ENCODE results near the gene DONSON.

The DONSON gene

GRCh38 chr21:33541756-33542639, 46.5 kb downstream of the DONSON start, which contains the start of gene GART:
Gene GART (minus strand): TSS chr21:33542117. CDS start chr21:33539315, 2,802 bp downstream.
- Histone ChIP-seq H3K27me3 (replicated peaks in 2 of 5; ENCODE audit: control insufficient read depth in 4 of 5, insufficient read depth in 5 of 5, low read length in 4 of 5) (no peaks in the 10 kb centered on the region), H3K4me1 (ENCODE audit: control extremely low read depth in 1 of 4, control insufficient read depth in 4 of 4, insufficient read depth in 4 of 4, low read length in 3 of 4) (peaks cover 19 to 40% (median 28%) of the 10 kb centered on the region in 4 experiments), H3K4me3 (ENCODE audit: control insufficient read depth in 1 of 7, extremely low read depth in 1 of 7, insufficient read depth in 4 of 7, low read depth in 2 of 7, low read length in 6 of 7) (peak within 1 kb of the TSS; percentile 93 to 100 (median 97)), H3K27ac (ENCODE audit: insufficient read depth in 1 of 2, low read depth in 1 of 2, low read length in 2 of 2, poor library complexity in 1 of 2, severe bottlenecking in 2 of 2) (peak within 1 kb of the TSS; percentile 100), H3K9me3 (ENCODE audit: control extremely low read depth in 1 of 5, control insufficient read depth in 4 of 5, insufficient read depth in 2 of 5, low read depth in 1 of 5, low read length in 4 of 5) (no peaks in the 10 kb centered on the region), H3K36me3 (ENCODE audit: control insufficient read depth in 4 of 4, insufficient read depth in 4 of 4, low read length in 3 of 4) (peaks cover 4 to 30% (median 15%) of the 10 kb centered on the region in 4 experiments)
- CTCF ChIA-PET = no interaction called here
- peak; percentile 77 to 87 (median 83) for DNase-seq
- 0% methylated on average over 37 of the region's 56 CpGs for whole genome bisulfite sequencing (ENCODE audit: insufficient coverage)
- POLR2A ChIA-PET = interaction anchor here (0.5 to 0.6 kb wide), 3 partner anchors 9 to 118 kb away, joined by 3 read pairs; no protein-coding TSS in a partner anchor

DNA sequence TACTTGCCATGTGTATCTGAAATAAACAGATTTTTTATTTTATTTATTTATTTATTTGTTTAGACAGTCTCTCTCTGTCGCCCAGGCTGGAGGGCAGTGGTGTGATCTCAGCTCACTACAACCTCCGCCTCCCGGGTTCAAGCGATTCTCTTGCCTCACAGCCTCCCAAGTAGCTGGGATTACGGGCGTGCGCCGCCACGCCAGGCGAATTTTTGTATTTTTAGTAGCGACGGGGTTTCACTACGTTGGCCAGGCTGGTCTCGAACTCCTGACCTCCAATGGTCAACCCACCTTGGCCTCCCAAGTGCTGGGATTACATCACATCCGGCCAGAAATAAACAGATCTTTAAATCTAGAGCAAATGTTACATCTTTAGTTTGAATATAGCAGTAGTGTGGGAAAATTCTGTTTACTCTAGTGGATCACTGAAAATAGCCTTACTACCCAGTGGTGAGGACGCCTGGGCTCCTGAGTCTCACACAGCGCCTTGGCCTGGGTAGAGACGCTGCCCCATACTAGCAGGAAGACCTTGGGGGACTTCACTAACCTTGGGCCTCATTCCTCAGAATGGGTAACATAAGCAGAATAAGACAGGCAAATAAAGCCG, 47.3 kb downstream of the DONSON start:
- H3K27me3 ChIP-seq (replicated peaks in 2 of 5; ENCODE audit: control insufficient read depth in 4 of 5, insufficient read depth in 5 of 5, low read length in 4 of 5) = no peaks in the 10 kb centered on the region
- peak overlapping the region; percentile 100 for H3K27ac ChIP-seq (ENCODE audit: insufficient read depth in 1 of 2, low read depth in 1 of 2, low read length in 2 of 2, poor library complexity in 1 of 2, severe bottlenecking in 2 of 2)
- no peaks in the 10 kb centered on the region for H3K9me3 ChIP-seq (ENCODE audit: control extremely low read depth in 1 of 5, control insufficient read depth in 4 of 5, insufficient read depth in 2 of 5, low read depth in 1 of 5, low read length in 4 of 5)
- DNase-seq = no peak
- peaks cover 7 to 34% (median 17%) of the 10 kb centered on the region in 4 experiments for H3K36me3 ChIP-seq (ENCODE audit: control insufficient read depth in 4 of 4, insufficient read depth in 4 of 4, low read length in 3 of 4)
- POLR2A ChIA-PET = no interaction called here
- 84% methylated on average over 14 of the region's 19 CpGs for WGBS (ENCODE audit: insufficient coverage)
- CTCF ChIA-PET = interaction anchor here (1.0 kb wide), 1 partner anchor 65 kb away, joined by 3 read pairs; no protein-coding TSS in a partner anchor
- H3K4me1 ChIP-seq (ENCODE audit: control extremely low read depth in 1 of 4, control insufficient read depth in 4 of 4, insufficient read depth in 4 of 4, low read length in 3 of 4) = peaks cover 19 to 40% (median 28%) of the 10 kb centered on the region in 4 experiments
- peak overlapping the region; percentile 3 to 99 (median 95) for H3K4me3 ChIP-seq (ENCODE audit: control insufficient read depth in 1 of 7, extremely low read depth in 1 of 7, insufficient read depth in 4 of 7, low read depth in 2 of 7, low read length in 6 of 7)

DNA sequence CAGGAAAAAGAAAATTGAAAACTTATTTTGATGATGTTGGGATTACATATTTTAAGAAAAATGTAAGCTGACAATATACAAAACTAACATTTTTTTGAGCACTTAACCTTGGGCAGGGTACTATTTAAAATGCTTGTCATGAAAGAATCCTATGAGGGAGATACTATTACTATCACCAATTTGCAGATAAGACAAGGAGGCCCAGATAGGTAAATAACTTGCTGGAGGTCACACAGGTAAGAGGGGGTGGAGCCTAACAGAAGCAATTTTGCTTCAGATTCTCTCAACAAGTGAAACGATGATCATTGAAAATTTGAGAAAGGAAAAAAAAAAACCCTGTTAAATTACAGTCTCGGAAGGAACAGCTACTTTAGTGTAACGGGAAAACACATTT, 47.8 kb downstream of the DONSON start:
- Histone ChIP-seq H3K9me3 (ENCODE audit: control extremely low read depth in 1 of 5, control insufficient read depth in 4 of 5, insufficient read depth in 2 of 5, low read depth in 1 of 5, low read length in 4 of 5) (no peaks in the 10 kb centered on the region), H3K27me3 (replicated peaks in 2 of 5; ENCODE audit: control insufficient read depth in 4 of 5, insufficient read depth in 5 of 5, low read length in 4 of 5) (no peaks in the 10 kb centered on the region), H3K4me3 (ENCODE audit: control insufficient read depth in 1 of 7, extremely low read depth in 1 of 7, insufficient read depth in 4 of 7, low read depth in 2 of 7, low read length in 6 of 7) (peak overlapping the region in 4 of 7 experiments; percentile 93 to 99 (median 97)), H3K36me3 (ENCODE audit: control insufficient read depth in 4 of 4, insufficient read depth in 4 of 4, low read length in 3 of 4) (peaks cover 7 to 37% (median 21%) of the 10 kb centered on the region in 4 experiments), H3K27ac (ENCODE audit: insufficient read depth in 1 of 2, low read depth in 1 of 2, low read length in 2 of 2, poor library complexity in 1 of 2, severe bottlenecking in 2 of 2) (peak overlapping the region in 1 of 2 experiments; percentile 100), H3K4me1 (ENCODE audit: control extremely low read depth in 1 of 4, control insufficient read depth in 4 of 4, insufficient read depth in 4 of 4, low read length in 3 of 4) (peaks cover 19 to 36% (median 26%) of the 10 kb centered on the region in 4 experiments)
- 50% methylated on average over 1 of the region's 3 CpGs for WGBS (ENCODE audit: insufficient coverage)
- ChIA-PET CTCF (interaction anchor here (1.0 kb wide), 1 partner anchor 65 kb away, joined by 3 read pairs; no protein-coding TSS in a partner anchor), POLR2A (no interaction called here)
- DNase-seq = no peak

DNA sequence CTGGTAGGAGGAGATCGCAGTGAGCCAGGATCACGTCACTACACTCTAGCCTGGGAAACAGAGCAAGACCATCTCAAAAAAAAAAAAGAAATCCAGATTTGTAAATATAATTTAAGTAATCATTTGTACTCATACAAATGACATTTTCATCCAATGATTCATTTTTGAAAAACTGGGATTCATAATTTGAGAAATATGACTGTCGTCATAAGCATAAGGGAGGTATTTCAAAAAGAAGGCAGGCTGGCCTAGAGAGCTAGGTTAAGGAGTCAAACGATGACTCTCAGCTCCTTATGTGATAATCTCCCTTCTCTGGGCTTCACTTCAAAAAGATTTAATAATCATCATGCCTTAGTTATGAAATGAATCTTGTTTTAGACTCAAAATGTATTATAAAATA, 48.9 kb downstream of the DONSON start:
- Histone ChIP-seq H3K4me1 (ENCODE audit: control extremely low read depth in 1 of 4, control insufficient read depth in 4 of 4, insufficient read depth in 4 of 4, low read length in 3 of 4) (peaks cover 15 to 25% (median 19%) of the 10 kb centered on the region in 4 experiments), H3K9me3 (ENCODE audit: control extremely low read depth in 1 of 5, control insufficient read depth in 4 of 5, insufficient read depth in 2 of 5, low read depth in 1 of 5, low read length in 4 of 5) (no peaks in the 10 kb centered on the region), H3K27me3 (replicated peaks in 2 of 5; ENCODE audit: control insufficient read depth in 4 of 5, insufficient read depth in 5 of 5, low read length in 4 of 5) (no peaks in the 10 kb centered on the region), H3K36me3 (ENCODE audit: control insufficient read depth in 4 of 4, insufficient read depth in 4 of 4, low read length in 3 of 4) (peaks cover 9 to 46% (median 29%) of the 10 kb centered on the region in 4 experiments), H3K4me3 (ENCODE audit: control insufficient read depth in 1 of 7, extremely low read depth in 1 of 7, insufficient read depth in 4 of 7, low read depth in 2 of 7, low read length in 6 of 7) (no peak overlapping the region), H3K27ac (ENCODE audit: insufficient read depth in 1 of 2, low read depth in 1 of 2, low read length in 2 of 2, poor library complexity in 1 of 2, severe bottlenecking in 2 of 2) (peak overlapping the region in 1 of 2 experiments; percentile 100)
- no CpG with 5 or more reads among the region's 4 CpGs for WGBS (ENCODE audit: insufficient coverage)
- ChIA-PET CTCF (no interaction called here), POLR2A (interaction anchor here (0.6 kb wide), 1 partner anchor 59 kb away, joined by 3 read pairs; the partner anchor contains the start of gene TMEM50B)
- no peak for DNase-seq

DNA sequence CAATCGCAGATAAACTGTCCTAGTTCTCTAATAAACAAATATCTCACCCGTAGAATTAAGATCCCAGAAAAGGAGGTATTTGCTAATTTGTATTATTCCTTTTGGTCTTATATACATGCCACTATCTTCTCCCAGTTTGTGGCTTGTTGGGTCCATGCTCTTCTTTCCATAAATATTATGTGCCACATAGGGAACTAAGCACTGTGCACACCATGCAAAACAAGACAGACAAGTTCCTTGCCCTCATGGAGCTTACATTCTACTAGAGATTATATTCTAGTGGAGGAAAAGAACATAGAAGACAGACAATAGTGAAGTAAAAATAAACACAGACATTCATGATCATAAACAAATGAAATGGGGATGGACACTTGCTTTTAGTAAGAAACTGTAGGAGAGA, 51.3 kb downstream of the DONSON start:
- H3K4me1 ChIP-seq (ENCODE audit: control extremely low read depth in 1 of 4, control insufficient read depth in 4 of 4, insufficient read depth in 4 of 4, low read length in 3 of 4) = peaks cover 5 to 16% (median 13%) of the 10 kb centered on the region in 4 experiments
- no peaks in the 10 kb centered on the region for H3K9me3 ChIP-seq (ENCODE audit: control extremely low read depth in 1 of 5, control insufficient read depth in 4 of 5, insufficient read depth in 2 of 5, low read depth in 1 of 5, low read length in 4 of 5)
- peaks cover 16 to 67% (median 44%) of the 10 kb centered on the region in 4 experiments for H3K36me3 ChIP-seq (ENCODE audit: control insufficient read depth in 4 of 4, insufficient read depth in 4 of 4, low read length in 3 of 4)
- DNase-seq = no peak
- no peak overlapping the region for H3K4me3 ChIP-seq (ENCODE audit: control insufficient read depth in 1 of 7, extremely low read depth in 1 of 7, insufficient read depth in 4 of 7, low read depth in 2 of 7, low read length in 6 of 7)
- ChIA-PET CTCF (no interaction called here), POLR2A (no interaction called here)
- no CpG with 5 or more reads among the region's 2 CpGs for WGBS (ENCODE audit: insufficient coverage)
- no peaks in the 10 kb centered on the region for H3K27me3 ChIP-seq (replicated peaks in 2 of 5; ENCODE audit: control insufficient read depth in 4 of 5, insufficient read depth in 5 of 5, low read length in 4 of 5)
- H3K27ac ChIP-seq (ENCODE audit: insufficient read depth in 1 of 2, low read depth in 1 of 2, low read length in 2 of 2, poor library complexity in 1 of 2, severe bottlenecking in 2 of 2) = no peak overlapping the region

DNA sequence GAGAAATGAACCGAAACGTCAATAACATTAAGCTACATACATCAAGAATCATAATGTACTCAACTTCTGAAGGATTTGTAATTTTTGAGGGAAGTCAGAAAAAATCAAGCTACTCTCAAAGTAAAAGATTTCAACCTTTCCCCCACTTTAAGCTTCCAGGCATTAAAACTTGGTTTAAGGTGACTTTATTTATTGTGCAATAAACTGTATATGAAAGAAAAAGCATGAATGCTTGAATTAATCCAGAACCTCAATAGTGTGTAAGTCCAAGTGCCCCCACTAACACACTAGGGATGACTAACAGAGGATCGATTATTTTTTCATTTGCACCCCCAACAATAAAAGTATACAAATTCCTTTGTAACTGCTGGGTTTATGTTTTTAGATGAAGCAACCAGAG, 57.5 kb downstream of the DONSON start:
- CTCF ChIA-PET = no interaction called here

More for the DNA sequence above, 57.5 kb downstream of the DONSON start:
- WGBS (ENCODE audit: insufficient coverage) = no CpG with 5 or more reads among the region's 3 CpGs
- Histone ChIP-seq H3K4me1 (ENCODE audit: control extremely low read depth in 1 of 4, control insufficient read depth in 4 of 4, insufficient read depth in 4 of 4, low read length in 3 of 4) (no peaks in the 10 kb centered on the region), H3K27ac (ENCODE audit: insufficient read depth in 1 of 2, low read depth in 1 of 2, low read length in 2 of 2, poor library complexity in 1 of 2, severe bottlenecking in 2 of 2) (no peak overlapping the region), H3K9me3 (ENCODE audit: control extremely low read depth in 1 of 5, control insufficient read depth in 4 of 5, insufficient read depth in 2 of 5, low read depth in 1 of 5, low read length in 4 of 5) (no peaks in the 10 kb centered on the region), H3K4me3 (ENCODE audit: control insufficient read depth in 1 of 7, extremely low read depth in 1 of 7, insufficient read depth in 4 of 7, low read depth in 2 of 7, low read length in 6 of 7) (no peak overlapping the region), H3K27me3 (replicated peaks in 2 of 5; ENCODE audit: control insufficient read depth in 4 of 5, insufficient read depth in 5 of 5, low read length in 4 of 5) (no peaks in the 10 kb centered on the region), H3K36me3 (ENCODE audit: control insufficient read depth in 4 of 4, insufficient read depth in 4 of 4, low read length in 3 of 4) (peaks cover 26 to 93% (median 74%) of the 10 kb centered on the region in 4 experiments)
- DNase-seq = no peak
- POLR2A ChIA-PET = no interaction called here
